Renal cortex interstitium (tissue), 11 donors: ENCODE measurements around the gene CPOX. TPM values are rescaled to one million over a fixed set of nuclear protein-coding genes. Genes with fewer than 3 reads are reported as not detected.

ENCODE experiments used
- DNase-seq, 11 donors: peaks; one replicate each; pipeline ENCODE4 v3.0.0-alpha.2; 2013; ENCODE audit warnings: low read depth in 9 of 11, low spot score in 4 of 11; ENCODE audit errors: extremely low read depth in 1 of 11
- polyA plus RNA-seq, 3 donors: library from polyadenylated mRNA; unstranded; fragments of 120-200 nt; gene quantifications; one replicate each; pipeline ENCODE4 v1.2.1, GENCODE V29; 2013; ENCODE audit not compliant: insufficient read length in 3 of 3

CPOX gene
- polyA plus RNA-seq, 3 donors: 21.8 to 23.8 (median 23.2) TPM

DNA sequence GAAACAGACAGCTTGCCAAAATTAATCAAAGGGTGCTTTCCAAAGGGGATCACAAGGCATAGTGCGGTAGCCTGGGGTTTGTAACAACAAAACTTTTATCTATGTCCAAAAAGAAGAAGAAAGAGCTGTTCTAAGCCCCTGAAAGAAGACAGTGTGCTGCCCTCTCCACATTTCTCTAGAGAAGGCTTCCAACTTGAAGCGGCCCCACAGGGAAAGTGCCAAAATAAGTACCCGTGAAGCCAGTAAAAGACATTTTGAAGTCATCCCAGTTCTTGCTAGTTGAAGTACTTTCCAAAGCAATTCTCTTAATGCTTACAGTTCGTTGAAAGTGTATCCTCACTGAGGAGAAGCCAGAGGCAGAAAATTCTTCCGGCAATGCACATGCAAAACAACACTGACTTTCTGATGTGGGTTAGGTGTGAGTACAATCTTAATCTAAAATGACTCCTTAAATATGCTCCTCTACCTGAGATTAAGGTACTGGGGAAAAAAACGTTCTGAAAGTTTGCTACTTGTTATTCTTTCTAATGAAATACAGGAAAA lies 40.3 kb downstream of the CPOX start:
- no peak for DNase-seq

DNA sequence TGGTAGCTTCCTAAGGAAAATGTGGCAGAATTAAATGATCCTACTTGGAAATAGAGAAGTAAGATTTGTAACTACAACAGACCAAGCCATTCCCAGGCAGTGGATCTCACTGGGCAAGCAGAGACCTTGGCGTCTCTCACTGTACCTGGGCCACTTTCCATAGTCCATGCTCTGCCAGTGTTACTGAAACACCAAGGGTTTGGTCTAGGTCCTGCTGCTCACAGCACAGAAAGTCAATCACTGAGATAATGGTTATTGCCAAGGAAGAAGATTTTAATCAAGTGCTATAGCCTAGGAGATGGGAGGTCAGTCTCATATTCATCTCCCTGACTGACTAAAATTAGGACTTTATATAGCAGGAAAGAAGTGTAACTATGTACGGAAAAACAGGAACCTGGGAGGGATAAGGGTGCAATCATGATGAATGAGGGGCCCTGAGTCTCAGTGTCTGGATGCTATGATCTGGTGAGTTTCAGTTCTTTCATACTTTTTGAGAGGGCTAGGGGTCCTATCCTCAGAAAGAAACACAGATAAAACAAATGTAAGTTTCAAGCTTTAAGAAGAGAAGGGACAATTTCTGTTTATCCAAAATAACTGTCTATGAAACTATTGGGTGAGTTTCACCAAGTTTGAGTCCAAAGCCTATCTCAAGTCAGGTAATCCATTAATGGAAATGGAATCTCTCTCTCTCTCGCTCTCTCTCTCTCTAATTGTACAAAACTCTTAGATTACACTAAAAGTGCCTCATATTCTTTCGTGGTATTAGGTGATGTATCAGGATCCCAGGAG lies 41.0 kb downstream of the CPOX start:
- no peak for DNase-seq

DNA sequence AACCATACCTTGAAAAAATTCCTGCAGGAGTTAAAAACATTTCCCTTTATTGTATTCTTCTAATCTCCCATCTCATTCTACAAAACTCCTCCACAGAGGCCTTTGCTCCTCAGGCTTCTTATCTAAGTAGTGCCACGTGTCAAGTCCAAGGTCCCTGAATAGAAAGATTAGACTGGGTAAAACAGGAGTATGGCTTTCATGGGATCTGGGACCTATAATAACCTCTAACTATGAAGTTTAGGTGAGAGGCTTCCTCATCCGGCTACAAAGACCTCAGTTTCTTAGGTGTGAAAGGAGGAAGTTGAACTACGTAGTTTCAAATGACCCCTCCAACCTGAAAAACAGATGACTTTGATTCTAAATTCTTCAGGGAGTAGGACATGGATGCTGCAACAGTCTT lies 41.7 kb downstream of the CPOX start:
- DNase-seq: no peak

DNA sequence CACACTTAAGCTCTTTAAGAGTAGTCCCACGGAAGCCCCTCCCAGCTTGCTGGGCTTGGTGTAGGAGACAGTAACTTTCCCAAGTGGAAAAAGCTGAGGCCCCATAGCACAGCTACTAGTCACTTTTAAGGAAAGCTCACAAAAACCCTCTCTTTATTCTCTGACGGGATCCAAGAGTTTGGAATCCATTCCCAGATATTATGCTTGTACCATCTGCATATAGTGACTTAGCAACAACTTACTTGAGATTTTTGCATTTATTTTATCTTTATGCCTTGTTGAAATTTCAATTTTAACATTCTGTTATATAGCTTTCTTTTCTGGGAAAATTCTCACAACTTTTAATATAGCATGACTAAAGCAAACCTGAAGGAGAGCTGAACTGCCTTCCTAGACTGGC lies 42.2 kb downstream of the CPOX start:
- DNase-seq: no peak

DNA sequence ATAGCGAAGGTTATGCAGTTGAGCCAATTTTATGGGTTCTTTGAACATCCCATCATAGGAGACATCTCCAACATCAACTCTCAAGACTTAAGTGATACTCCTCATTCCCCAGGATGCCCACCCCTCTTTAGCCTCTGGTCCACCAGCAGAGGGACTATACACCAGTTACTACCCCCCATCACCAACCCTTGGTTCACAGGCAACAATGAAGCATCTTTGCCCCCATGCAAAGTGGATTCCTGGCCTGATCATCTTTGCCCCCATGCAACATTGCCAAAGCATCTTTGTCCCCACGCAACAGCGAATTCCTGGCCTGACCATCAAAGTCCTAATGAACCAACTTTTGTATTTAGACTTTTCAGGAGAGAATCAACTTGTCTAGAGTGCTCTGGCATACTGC lies 42.6 kb downstream of the CPOX start:
- no peak for DNase-seq

DNA sequence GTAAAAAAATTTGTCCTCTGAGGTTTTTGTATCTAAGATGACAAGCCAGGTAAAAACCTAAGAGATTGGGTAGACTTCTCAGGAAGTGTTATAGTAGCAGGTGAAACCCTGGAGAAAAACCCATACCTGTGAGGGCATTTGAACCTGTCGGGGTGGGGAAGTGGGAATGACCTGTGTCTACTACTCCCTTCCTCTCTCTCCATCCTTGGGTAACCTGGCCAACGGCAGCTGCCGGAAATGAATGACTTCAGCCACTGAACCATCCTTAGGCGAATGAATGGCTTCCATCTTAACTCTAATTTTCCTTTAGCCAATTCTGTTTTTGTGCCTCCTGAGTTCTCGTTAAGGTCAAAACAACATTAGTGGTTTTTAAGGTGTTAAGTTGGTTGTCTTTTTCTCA lies 44.9 kb downstream of the CPOX start:
- DNase-seq: no peak

DNA sequence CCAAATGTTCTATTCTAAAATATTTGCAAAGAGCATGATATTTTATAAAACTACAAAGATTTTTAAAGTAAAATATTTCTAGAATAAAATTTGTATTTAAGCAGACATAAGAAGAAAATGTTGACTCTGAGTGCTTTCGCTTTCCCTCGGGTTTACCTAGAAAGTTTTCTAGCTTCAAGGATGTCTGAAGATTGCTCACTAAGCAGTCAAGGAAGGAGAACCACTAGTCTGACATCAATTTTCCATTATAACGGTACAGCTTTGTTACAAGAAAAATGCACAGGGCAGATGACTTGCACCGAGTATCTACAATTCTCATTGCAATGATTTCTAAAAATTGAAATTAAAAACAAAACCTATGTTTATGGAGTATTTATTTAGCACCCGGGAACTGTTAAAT lies 47.5 kb downstream of the CPOX start:
- no peak for DNase-seq

DNA sequence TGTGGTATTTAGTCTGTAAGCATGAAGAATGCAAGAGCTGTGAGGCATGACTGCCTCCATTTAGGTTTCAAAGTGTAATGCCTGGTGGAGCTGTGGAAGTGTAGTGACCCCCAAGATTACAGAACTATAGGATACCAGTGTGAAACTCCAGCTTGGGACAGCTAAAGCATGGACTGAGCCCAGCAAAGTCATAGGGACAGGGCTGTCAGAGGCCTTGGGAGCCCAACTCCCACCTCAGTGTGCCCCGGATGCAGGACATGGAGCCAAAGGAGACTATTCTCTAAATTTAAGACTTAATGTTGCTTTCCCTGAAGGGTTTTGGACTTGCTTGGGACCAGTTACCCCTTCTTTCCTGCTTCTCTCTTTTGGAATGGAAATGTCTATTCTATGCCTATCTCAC lies 50.8 kb downstream of the CPOX start:
- no peak for DNase-seq

DNA sequence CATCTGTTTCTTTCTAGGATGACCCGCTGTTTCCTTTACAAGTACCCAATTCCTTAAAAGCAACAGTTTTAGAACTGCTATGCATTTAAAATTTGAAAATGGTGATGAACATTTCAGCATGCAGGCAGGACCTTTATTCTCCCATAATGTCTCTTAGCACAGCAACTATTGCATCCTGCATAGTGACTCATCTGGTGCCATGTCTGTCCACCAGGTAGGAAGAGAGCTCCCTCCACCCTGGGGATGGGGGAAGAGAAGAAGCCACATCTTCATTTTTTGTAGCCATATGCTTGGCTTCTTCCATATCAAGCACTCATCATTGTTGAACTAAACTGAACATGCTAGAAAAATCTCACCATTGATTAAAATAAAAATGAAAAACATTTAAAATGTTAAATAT lies 51.7 kb downstream of the CPOX start:
- no peak for DNase-seq

DNA sequence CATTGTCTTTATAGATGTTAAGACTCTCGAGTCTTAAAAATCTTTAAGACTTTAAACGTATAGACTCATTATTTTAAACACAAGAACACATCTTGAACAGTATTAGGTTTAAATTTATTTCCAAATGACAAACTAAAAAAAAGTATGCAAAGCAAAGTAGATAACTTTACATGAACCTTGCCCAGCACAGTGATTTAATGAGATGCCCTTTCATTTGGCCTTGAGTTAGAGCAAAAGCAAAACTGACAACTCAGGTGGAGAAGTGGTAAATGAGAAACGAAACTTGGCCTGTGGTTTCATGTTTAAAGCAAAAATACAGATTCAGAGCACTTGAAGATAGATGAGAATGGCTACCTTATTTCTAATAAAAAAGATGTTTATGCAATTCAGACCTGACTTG lies 53.1 kb downstream of the CPOX start:
- no peak for DNase-seq

DNA sequence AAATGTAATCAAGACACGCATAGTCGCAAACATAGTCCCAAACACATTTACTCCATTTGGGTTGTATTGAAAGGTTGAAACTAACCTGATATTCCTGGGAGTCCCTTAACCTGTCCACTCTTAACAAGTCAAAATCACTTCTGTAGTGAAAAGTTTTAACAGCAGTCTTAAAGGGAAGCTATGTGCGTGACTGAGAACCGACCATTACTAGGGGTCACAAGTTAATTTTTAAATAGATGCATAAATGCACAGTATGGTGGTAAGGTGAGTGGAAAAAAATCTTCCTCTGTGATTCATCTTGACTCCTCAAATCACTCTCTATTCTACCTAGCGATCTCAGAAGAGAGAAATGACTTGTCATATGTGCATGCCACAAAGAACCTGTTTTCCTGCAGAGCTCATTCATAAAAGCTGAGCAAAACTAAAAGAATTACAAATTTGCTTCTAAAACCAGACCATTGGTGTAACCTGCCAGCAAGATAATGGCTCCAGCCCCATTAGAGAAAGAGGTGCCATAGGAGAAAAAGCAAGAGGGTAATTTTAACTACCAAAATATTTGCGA lies 56.9 kb downstream of the CPOX start:
- no peak for DNase-seq

DNA sequence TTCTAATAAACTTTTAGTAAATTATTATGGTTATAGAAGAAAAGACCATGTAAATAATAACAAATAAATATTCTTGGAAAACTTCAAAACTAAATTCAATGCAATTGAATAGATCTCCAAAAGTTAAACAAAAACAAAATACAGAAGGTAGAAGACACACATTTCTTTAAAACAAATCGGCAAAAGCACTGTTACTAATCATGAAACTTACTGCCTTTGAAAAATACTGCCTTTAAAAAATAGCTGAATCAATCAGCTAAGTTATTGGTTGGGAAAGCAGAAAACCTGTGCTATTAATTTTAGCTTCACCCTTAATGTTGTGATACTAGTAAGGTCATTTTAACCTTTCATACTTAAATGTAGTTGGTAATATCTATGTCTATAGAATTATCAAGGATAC lies 58.7 kb downstream of the CPOX start:
- DNase-seq: no peak

DNA sequence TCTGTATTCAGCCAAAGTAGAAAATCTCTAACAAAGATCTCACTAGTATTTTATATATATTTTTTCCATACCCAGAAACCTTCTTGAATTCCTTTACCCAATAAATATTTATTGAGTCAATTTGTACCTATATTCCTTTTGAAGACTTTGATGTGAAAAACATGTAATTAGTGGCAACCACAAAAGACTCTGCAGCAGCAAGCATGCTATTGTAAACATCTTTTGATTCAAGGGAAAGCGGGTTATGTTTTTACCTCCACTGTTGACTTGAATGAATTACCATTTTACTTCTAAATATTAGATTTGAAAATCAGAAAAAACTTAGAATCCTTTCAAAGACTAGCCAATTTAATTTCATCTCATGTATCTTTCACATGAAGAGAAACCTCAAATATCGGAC lies 59.2 kb downstream of the CPOX start:
- no peak for DNase-seq

DNA sequence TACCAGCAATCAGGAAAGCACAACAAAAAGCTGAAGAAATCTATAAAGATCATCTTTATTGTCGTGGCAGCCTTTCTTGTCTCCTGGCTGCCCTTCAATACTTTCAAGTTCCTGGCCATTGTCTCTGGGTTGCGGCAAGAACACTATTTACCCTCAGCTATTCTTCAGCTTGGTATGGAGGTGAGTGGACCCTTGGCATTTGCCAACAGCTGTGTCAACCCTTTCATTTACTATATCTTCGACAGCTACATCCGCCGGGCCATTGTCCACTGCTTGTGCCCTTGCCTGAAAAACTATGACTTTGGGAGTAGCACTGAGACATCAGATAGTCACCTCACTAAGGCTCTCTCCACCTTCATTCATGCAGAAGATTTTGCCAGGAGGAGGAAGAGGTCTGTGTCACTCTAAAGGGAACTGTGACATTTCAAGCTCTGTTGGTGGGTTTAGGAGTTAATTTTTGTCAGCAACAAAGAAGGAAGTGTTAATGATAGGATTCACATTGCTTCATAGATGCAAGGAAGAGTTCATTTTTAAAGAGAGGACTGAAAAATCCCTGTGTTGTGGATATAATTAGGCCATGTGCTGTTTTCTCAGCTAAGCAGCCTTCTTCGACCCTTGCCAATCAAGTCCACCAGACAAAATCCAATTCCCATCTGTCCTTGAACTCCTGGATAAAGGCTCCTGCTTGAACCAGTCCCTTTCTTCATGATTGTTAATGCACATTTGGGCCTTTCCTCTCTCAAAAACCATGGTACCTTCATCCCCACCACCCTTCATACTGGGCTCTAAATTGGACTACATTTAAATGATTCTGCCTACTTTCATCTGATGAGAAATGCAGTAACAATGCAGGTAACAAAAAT lies 60.5 kb downstream of the CPOX start:
- DNase-seq: no peak

DNA sequence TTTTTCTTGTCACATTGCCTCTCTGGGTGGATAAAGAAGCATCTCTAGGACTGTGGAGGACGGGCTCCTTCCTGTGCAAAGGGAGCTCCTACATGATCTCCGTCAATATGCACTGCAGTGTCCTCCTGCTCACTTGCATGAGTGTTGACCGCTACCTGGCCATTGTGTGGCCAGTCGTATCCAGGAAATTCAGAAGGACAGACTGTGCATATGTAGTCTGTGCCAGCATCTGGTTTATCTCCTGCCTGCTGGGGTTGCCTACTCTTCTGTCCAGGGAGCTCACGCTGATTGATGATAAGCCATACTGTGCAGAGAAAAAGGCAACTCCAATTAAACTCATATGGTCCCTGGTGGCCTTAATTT lies 61.2 kb downstream of the CPOX start:
- no peak for DNase-seq

DNA sequence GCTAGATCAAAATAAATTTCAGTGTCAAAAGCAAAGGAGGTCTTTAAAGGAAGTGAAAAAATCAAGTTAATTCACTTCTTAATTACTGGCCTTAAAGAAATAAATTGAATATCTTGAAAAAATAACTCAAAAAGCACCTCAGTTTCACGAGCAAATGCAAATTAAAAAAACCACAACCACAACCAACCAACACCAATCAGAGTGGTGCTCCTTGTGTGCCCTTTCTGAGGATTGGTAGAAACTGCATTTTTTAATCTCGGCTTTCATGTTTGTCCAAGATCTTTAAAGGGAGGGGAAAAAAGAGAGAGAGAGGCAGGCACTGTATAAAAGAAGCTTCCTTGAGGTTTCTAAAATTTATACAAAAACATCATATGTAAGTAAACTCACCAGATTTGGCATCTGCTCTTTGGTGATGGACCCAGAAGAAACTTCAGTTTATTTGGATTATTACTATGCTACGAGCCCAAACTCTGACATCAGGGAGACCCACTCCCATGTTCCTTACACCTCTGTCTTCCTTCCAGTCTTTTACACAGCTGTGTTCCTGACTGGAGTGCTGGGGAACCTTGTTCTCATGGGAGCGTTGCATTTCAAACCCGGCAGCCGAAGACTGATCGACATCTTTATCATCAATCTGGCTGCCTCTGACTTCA lies 61.7 kb downstream of the CPOX start, which contains the start of gene GPR15:
TSS of gene GPR15 (plus strand) at position 357 of the 653 bp plus-strand sequence. CDS start at position 413, 56 bp downstream.
- DNase-seq: no peak

DNA sequence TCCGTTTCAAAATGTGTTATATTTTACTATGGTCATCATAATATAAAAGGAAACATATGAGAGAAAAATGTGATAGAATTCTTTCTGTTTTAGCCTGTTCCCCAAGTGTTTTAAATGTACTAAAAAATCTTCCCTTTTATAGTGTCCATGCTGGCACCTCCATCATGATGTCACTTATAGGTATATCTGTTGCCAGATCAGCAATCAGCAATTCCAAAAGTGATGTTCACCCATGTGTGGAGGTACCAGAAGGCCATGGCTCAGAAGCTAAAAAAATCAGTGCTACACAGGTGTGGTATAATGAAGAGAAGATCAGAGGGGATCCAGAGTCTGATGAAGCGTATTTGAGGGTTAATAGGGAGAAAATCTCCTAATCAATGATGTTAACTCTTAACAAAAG lies 62.7 kb downstream of the CPOX start:
- DNase-seq: no peak

DNA sequence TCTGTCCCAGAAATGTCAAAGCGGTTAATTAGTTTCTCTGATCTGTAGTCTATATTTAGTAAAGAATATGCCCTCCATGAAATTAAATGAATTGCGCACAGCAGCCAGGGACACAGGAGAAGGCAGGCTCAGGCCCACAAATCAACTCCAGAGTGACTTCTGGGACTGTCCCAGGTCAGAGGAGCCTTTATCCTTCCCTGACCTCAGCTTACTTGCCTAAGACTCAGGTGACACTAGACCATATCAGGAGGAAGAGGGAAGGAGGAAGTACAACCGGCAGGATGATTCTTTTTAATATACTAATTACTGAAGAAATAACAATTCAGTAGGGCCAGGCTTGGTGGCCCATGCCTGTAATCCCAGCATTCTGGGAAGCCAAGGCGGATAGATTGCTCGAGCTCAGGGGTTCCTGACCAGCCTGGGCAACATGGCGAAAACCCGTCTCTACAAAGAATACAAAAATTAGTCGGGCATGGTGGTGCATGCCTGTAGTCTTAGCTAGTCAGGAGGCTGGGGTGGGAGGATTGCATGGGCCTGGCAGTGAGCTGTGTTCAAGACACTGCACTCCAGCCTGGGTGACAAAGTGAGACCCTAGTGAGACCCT lies 63.5 kb downstream of the CPOX start:
- no peak for DNase-seq
